Measurements from ENCODE around the gene AIMP1. TPM values are rescaled to one million over a fixed set of nuclear protein-coding genes. Genes with fewer than 3 reads are reported as not detected.
"Not testable (repeated sequence)": the region's sequence is repeated elsewhere in the genome, so short reads cannot be mapped to it uniquely, and the experiment has no call there.

Gene AIMP1
- total RNA-seq, 4 donors from 2014 or later = 26.5 to 33.0 (median 30.0) TPM

DNA sequence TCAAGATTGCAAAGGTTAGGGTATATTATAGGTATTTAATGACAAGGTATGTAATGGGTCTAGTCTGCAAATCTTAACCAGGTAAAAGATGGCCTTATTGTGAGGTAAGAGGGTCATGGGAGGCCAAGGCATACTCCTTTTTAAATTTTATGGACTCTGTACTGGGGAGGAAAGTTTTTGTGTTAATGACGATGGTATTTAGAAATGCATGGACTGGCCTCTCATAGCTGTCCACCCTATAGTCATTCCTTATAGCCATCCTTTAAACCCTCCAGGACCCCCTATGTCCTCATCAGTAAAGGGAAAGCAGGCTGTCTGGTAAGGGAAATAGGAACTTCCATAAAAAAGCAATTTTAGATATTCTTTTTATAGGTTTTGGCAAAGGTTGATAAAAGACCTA lies 1.5 kb downstream of the AIMP1 start:
- intact Hi-C loops (cut with DNase I) = no loop called here
- TF ChIP-seq CTCF (IDR thresholded peaks at IDR 0.05) (no peak), POLR2A (IDR thresholded peaks at IDR 0.05) (no peak)
- Histone ChIP-seq H3K4me1 (peaks cover 9 to 29% of the 10 kb centered on the region in 2 donors), H3K27me3 (no peaks in the 10 kb centered on the region), H3K27ac (no peak overlapping the region), H3K36me3 (no peaks in the 10 kb centered on the region), H3K9me3 (no peaks in the 10 kb centered on the region), H3K4me3 (replicated peaks in 1 of 3) (no peak overlapping the region)
- DNase-seq = no peak
- whole genome bisulfite sequencing, 2 donors = 93% methylated on average over 1 of the region's 1 CpG

DNA sequence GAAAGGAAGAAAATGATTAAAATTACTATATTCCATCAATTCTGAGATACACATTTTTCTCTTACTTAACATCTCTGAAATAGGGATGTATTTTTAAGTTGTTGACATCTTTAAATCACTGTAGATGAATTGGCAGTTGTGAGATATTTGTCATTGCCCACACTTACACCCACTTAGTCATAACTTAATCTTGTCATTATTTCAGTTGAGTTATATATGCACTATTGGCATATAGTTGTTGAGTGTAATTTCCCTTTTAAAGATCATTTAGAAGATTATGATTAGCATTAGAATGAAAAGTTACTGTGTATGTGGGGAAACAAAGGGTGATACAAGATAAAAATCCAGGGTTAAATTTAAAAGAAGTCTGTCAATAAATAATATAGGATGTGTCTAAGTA lies 2.2 kb downstream of the AIMP1 start:
- no peaks in the 10 kb centered on the region for H3K27me3 ChIP-seq
- TF ChIP-seq CTCF (IDR thresholded peaks at IDR 0.05) (no peak), POLR2A (IDR thresholded peaks at IDR 0.05) (no peak)
- DNase-seq = no peak
- no peak overlapping the region for H3K27ac ChIP-seq
- H3K9me3 ChIP-seq = no peaks in the 10 kb centered on the region
- no peaks in the 10 kb centered on the region for H3K36me3 ChIP-seq
- no peak overlapping the region for H3K4me3 ChIP-seq (replicated peaks in 1 of 3)
- peaks cover 9 to 29% of the 10 kb centered on the region in 2 donors for H3K4me1 ChIP-seq
- intact Hi-C loops (cut with DNase I) = no loop called here

DNA sequence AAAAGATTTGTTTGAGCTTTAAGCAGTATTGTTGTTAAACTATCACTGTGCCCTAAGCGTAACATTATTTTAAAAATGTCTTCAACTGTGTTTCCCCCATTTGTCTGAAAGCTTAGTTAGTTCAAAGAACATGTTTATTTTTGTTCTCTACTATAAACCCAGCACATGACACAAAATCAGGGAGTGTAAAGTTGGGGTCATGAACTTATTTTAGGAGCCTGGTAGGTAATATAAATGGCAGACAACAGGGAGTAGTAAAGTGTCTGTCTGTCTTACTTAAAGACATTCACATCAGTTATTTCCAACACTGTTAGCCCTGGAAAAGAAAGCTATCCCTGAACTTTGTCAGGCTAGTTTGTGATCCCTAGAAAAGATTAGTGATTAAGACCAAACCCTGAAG lies 3.9 kb downstream of the AIMP1 start:
- Histone ChIP-seq H3K27ac (no peak overlapping the region), H3K9me3 (no peaks in the 10 kb centered on the region), H3K4me3 (replicated peaks in 1 of 3) (no peak overlapping the region), H3K4me1 (peaks cover 2 to 18% of the 10 kb centered on the region in 2 donors), H3K27me3 (no peaks in the 10 kb centered on the region), H3K36me3 (no peaks in the 10 kb centered on the region)
- no peak for TF ChIP-seq POLR2A (IDR thresholded peaks at IDR 0.05)
- WGBS, 2 donors = 95% methylated on average over 1 of the region's 1 CpG
- DNase-seq = no peak
- intact Hi-C loops (cut with DNase I) = no loop called here

DNA sequence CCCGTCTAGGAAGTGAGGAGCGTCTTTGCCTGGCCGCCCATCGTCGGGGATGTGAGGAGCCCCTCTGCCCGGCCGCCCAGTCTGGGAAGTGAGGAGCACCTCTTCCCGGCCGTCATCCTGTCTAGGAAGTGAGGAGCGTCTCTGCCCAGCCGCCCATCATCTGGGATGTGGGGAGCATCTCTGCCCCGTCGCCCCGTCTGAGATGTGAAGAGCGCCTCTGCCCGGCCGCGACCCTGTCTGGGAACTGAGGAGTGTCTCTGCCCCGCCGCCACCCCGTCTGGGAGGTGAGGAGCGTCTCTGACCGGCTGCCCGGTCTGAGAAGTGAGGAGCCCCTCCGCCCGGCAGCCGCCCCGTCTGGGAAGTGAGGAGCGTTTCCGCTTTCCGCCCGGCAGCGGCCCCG lies 4.8 kb downstream of the AIMP1 start:
- intact Hi-C loops (cut with DNase I); DNase-seq; H3K4me3 ChIP-seq (replicated peaks in 1 of 3); H3K36me3 ChIP-seq; H3K27me3 ChIP-seq; H3K27ac ChIP-seq; H3K9me3 ChIP-seq: not testable (repeated sequence)
- 98 to 99% methylated on average over 16 to 17 of the region's 34 CpGs for WGBS, 2 donors
- peaks cover 0 to 17% of the 10 kb centered on the region in 2 donors for H3K4me1 ChIP-seq

GRCh38 chr4:106321814-106322213 lies 5.5 kb downstream of the AIMP1 start:
- H3K27me3 ChIP-seq; H3K36me3 ChIP-seq; intact Hi-C loops (cut with DNase I); DNase-seq; H3K9me3 ChIP-seq; H3K4me3 ChIP-seq (replicated peaks in 1 of 3); H3K27ac ChIP-seq: not testable (repeated sequence)
- WGBS, 2 donors = 54 to 59% methylated on average over 6 of the region's 6 CpGs
- peaks cover 0 to 17% of the 10 kb centered on the region in 2 donors for H3K4me1 ChIP-seq

DNA sequence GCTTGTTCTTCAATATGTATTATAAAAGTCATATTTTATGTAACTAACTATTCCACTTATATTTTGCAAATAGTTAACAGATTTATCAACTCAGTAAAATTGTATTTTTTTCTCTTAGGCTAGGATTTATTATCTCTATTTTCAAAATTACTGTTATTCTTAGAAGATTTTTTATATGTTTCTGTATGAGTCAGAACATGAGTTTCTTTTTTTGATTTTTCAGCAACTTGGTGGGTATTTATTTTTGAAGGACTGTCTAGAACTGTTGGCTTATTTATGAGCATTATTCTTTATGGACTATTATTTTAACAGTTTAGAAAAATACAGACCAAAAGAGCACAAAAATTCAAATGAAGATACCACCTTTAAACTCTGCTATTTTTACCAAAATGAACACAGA lies 6.8 kb downstream of the AIMP1 start:
- Histone ChIP-seq H3K9me3 (no peaks in the 10 kb centered on the region), H3K27ac (no peak overlapping the region), H3K4me1 (peaks cover 0 to 4% of the 10 kb centered on the region in 2 donors), H3K4me3 (replicated peaks in 1 of 3) (no peak overlapping the region), H3K36me3 (peaks cover 5 to 13% of the 10 kb centered on the region in 2 donors), H3K27me3 (no peaks in the 10 kb centered on the region)
- no peak for DNase-seq
- TF ChIP-seq CTCF (IDR thresholded peaks at IDR 0.05) = no peak
- TF ChIP-seq POLR2A (IDR thresholded peaks at IDR 0.05) = no peak
- intact Hi-C loops (cut with DNase I) = no loop called here

DNA sequence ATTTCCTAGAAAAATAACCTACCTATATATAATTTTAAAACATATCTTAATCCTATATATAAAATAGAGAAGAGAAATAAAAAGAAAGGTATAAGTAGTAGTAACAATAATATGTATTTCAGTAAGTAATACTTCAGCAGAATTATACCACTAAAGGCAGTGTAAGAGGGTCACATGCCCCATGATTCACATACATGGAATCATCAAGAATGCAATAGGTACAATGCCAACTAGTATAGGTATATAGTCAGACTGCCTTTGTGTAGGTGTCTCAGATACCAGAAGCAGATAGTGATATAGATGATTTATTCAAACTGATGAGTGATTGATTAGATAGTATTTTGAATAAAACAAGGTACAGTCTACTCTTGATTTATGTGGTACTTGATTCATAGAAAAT lies 9.4 kb downstream of the AIMP1 start:
- no peak for DNase-seq
- intact Hi-C loops (cut with DNase I) = no loop called here
- TF ChIP-seq POLR2A (IDR thresholded peaks at IDR 0.05) (no peak), CTCF (IDR thresholded peaks at IDR 0.05) (no peak)
- H3K27ac ChIP-seq = no peak overlapping the region
- no peaks in the 10 kb centered on the region for H3K9me3 ChIP-seq
- peaks cover 21 to 24% of the 10 kb centered on the region in 2 donors for H3K36me3 ChIP-seq
- H3K4me1 ChIP-seq = peaks cover 0 to 4% of the 10 kb centered on the region in 2 donors
- no peaks in the 10 kb centered on the region for H3K27me3 ChIP-seq
- H3K4me3 ChIP-seq (replicated peaks in 1 of 3) = no peak overlapping the region
